HG02981 (cell line): ENCODE results near the gene ALKBH5.

Experiments
- ATAC-seq: cut with Tn5 transposase; IDR thresholded peaks from one replicate; pipeline ENCODE4 v1.9.1; 2021; ENCODE audit warnings: mild to moderate bottlenecking, moderate library complexity; ENCODE audit not compliant: unreplicated experiment

The ALKBH5 gene

DNA sequence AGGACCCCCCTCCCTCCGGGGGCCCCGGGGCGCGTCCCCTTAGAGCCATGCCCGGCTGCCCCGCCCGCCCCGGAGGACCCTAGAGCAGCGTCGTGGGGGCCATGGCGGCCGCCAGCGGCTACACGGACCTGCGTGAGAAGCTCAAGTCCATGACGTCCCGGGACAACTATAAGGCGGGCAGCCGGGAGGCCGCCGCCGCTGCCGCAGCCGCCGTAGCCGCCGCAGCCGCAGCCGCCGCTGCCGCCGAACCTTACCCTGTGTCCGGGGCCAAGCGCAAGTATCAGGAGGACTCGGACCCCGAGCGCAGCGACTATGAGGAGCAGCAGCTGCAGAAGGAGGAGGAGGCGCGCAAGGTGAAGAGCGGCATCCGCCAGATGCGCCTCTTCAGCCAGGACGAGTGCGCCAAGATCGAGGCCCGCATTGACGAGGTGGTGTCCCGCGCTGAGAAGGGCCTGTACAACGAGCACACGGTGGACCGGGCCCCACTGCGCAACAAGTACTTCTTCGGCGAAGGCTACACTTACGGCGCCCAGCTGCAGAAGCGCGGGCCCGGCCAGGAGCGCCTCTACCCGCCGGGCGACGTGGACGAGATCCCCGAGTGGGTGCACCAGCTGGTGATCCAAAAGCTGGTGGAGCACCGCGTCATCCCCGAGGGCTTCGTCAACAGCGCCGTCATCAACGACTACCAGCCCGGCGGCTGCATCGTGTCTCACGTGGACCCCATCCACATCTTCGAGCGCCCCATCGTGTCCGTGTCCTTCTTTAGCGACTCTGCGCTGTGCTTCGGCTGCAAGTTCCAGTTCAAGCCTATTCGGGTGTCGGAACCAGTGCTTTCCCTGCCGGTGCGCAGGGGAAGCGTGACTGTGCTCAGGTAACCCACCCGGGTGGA lies 759 bp downstream of the ALKBH5 start:
- no peak for ATAC-seq

- ATAC-seq = no peak
Measured at GRCh38 chr17:18185391-18185790, 1.8 kb downstream of the ALKBH5 start.

DNA sequence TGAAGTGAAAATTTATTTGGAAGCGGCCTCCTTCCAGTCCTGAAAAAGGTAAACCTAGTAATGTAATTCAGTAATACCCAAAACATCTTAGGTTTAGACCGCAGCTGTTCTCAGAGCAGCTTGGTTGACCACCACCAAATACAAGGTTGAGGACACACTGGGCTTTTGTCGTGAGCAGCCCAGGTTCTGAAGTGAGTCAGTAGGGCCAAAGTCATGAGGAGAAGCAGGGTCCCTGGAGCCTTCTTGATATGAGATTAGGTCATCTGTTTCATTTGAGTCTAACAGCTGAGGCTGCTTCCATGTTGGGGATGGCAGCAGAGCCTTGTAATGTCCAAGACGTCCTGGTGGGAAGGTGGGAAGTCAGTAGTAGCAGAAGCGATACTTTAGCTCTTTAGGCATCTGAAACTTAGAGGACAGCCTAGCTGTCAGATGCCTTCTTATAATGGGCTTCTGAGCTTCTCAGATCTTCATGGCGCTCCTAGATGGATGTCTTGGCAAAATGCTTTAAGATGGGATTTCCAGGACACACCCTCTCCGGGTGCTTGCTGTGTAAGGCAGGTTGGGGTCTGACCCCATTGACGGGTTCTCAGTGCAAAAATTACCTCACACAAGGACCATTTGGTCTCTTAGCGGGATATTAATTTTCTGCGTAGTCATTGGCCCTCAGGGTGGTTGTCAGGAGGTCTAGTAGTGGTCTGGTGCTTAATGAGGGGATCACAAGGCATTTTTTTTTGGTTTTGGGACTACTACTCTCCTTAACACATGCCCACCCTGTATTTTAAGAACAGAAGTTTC lies 2.4 kb downstream of the ALKBH5 start:
- no peak for ATAC-seq

- no peak for ATAC-seq
Measured at GRCh38 chr17:18186627-18186982, 3.0 kb downstream of the ALKBH5 start.

GRCh38 chr17:18187226-18187625 lies 3.6 kb downstream of the ALKBH5 start:
- ATAC-seq = no peak

DNA sequence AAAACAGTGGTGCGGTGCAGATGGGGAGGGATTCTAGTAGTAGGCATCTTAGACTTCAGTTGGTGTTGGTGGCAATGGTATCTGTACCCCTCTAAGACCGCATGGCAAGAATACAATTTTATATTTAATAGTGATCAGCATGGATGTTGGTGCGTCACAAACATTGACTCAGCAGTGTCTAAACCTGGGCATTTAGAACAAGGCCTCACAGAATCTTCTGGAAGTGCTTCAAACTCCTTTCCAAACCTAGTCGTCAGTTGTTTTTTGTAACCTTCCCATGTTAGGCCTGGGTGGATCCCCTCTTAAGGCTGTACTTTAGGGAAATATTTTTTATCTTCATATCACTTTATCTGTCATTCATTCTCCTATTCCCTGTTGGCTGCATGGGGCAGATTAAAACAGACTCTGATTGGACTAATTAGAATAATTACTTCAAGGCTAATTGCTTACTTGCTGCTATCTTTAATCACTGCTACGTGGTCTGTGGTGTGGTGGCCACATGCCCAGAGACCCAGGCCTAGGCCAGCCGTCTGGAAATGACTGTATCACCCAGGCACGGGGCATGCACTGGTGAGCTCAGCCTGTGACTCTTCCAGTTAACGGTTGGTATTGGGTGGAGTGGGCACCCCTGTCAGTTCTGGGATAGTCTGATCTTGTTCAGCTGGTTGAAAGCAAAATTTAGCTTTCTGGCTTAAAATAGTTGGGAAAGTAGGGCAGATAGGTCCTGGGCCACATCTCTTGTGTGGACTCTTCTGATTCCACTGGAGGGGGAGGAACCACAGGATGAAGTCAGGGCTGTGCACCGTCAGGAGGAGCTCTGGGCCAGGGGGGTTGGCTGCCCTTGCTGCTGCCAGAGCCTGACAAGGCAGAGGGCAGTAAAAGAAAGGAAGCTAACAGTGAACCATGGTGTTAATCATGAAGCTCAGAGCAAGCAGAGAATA lies 4.5 kb downstream of the ALKBH5 start:
- ATAC-seq = no peak

- no peak for ATAC-seq
Measured at GRCh38 chr17:18190628-18191235, 7.1 kb downstream of the ALKBH5 start.

GRCh38 chr17:18191236-18191667 lies 7.6 kb downstream of the ALKBH5 start:
- ATAC-seq = no peak

- no peak for ATAC-seq
Measured at GRCh38 chr17:18191967-18192366, 8.3 kb downstream of the ALKBH5 start.

GRCh38 chr17:18194394-18194793 lies 10.8 kb downstream of the ALKBH5 start:
- ATAC-seq = no peak

- no peak for ATAC-seq
Measured at GRCh38 chr17:18194804-18195203, 11.2 kb downstream of the ALKBH5 start.

- no peak for ATAC-seq
Measured at GRCh38 chr17:18195246-18195645, 11.6 kb downstream of the ALKBH5 start.

DNA sequence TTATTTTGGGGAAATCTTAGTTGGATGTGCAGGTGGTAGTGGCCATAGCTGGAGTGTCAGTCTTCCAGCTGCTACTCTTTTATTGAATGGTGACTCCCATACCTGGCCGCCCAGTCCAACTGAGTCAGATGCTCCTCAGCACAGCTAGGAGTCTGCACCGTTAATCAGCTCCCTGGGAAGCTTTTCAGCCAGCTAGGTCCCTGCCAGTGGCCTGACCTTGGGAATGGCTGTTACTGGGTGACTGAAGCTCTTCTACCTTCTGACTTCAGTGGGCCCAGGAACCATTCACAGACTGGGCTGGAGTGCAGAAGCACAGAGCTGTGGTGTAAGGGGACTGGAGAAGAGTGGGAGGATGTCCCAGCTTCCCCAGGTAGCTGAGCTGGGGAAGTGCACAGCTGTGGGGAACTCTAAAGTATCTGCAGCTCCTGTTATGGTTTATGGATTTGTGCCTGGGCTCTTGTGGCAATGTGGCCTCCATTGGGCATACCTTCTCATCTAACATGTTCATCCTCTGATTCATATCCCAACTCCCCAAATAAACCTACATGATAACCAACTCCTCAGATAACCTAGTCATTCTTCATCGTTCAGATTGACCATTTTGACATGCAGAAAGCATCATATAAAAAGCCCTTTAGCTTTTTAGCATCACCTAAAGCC lies 14.0 kb downstream of the ALKBH5 start:
- ATAC-seq = no peak

DNA sequence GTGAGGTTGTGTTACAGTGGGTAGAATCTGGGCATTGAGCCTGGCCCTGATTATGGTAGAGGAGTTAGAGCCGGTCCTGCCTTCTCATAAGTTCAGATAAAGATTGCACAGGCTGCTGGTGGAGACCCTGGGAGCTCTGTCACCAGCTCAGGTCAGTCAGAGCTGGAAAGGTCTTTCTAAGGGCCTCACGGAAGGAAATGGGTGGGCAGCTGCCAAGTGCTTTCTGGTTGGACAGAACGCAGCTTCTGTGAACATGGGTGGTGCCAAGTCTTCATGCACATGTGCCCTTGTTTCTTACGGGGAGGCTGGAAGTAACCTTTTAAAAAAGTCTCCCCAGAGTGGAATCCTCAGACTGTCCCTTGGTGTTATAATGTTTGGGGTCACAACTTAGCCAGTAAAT lies 14.9 kb downstream of the ALKBH5 start:
- ATAC-seq = no peak

DNA sequence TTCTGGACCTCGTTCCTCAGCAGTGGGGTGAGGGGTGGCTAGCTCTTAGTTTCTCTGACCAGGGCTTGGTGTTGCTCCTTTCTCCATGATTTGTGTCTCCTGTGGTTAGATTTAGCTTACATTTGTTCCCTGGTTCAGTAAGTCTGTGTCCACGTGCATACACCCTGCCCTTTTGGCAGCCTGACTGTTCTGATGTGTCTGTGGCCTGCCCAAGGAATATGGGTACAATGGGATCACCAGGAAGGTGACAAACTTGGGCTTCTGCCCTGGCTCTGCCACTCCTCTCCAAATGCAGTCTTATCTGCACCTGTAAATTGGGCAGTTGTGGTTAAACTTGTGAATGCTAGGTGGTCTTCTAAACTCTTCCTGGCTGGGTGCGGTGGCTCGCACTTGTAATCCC lies 17.5 kb downstream of the ALKBH5 start:
- ATAC-seq = no peak

GRCh38 chr17:18203308-18203707 lies 19.7 kb downstream of the ALKBH5 start:
- ATAC-seq = no peak

GRCh38 chr17:18205861-18206260 lies 22.2 kb downstream of the ALKBH5 start:
- no peak for ATAC-seq

DNA sequence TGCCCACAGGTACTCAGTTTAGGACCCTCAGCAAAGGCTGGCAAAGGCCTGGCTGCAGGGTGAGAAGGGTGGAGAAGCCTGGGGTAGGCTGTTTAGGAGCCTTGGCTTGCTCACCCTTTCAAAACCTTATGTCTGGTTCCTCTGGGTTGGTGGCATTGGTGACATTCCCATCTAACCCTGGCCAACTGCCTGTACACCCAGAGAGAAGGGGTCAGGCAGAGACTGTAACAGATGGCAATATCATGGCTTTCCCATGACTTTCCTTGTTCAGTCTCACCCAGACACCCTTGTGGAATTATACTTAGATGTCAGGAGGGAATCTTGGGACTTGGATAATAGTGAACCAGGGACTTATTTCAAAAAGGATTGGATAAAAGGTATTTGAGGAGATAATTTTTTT lies 23.3 kb downstream of the ALKBH5 start:
- ATAC-seq = no peak

- ATAC-seq = no peak
Measured at GRCh38 chr17:18208092-18208491, 24.5 kb downstream of the ALKBH5 start.

DNA sequence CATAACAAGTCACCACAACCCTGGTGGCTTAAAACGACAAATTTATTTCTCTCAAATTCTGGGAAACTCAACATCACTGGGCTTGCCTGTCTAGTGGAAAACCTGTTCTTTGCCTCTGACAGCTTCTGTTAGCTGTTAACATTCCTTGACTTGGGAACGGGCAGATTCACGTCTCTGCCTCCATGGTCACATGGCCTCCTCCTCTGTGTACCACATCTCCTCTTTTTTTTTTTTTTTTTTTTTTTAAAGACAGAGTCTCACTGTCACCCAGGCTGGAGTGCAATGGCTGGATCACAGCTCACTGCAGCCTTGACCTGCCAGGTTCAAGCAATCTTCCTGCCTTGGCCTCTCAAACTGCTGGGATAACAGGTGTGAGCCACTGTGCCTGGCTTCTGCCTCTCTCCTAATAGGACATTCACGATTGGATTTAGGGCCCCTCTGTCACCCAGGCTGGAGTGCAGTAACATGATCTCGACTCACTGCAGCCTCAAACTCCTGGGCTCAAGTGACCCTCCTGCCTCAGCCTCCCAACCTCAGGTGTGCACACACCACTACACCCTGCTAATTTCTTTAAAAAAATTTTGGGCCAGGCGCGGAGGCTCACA lies 30.1 kb downstream of the ALKBH5 start:
- no peak for ATAC-seq
